HG03521 (cell line): Measurements from ENCODE around the gene GRPEL2.

Source experiments
- ATAC-seq: cut with Tn5 transposase; IDR thresholded peaks from one replicate; pipeline ENCODE4 v1.9.1; 2021; ENCODE audit warnings: mild to moderate bottlenecking, moderate library complexity; ENCODE audit not compliant: unreplicated experiment

Gene GRPEL2

GRCh38 chr5:149317281-149318048 lies 27.8 kb upstream of the GRPEL2 start:
- no peak for ATAC-seq

GRCh38 chr5:149319174-149319573 lies 26.1 kb upstream of the GRPEL2 start:
- no peak for ATAC-seq

GRCh38 chr5:149320791-149321330 lies 24.4 kb upstream of the GRPEL2 start:
- ATAC-seq = no peak

- ATAC-seq = no peak
These were observed 22.8 kb upstream of the GRPEL2 start for GRCh38 chr5:149322518-149322917.

GRCh38 chr5:149323210-149323609 lies 22.1 kb upstream of the GRPEL2 start:
- no peak for ATAC-seq

GRCh38 chr5:149323621-149324205 lies 21.6 kb upstream of the GRPEL2 start:
- ATAC-seq = no peak

GRCh38 chr5:149324641-149325040 lies 20.7 kb upstream of the GRPEL2 start:
- no peak for ATAC-seq

- ATAC-seq = no peak
These were observed 20.0 kb upstream of the GRPEL2 start for GRCh38 chr5:149325166-149325735.

GRCh38 chr5:149325894-149326293 lies 19.4 kb upstream of the GRPEL2 start:
- ATAC-seq = no peak

GRCh38 chr5:149326611-149327010 lies 18.7 kb upstream of the GRPEL2 start:
- no peak for ATAC-seq

- no peak for ATAC-seq
These were observed 17.1 kb upstream of the GRPEL2 start for GRCh38 chr5:149328177-149328576.

GRCh38 chr5:149333711-149334443 lies 11.4 kb upstream of the GRPEL2 start:
- no peak for ATAC-seq

GRCh38 chr5:149337736-149338135 lies 7.6 kb upstream of the GRPEL2 start:
- ATAC-seq = no peak

GRCh38 chr5:149338364-149338763 lies 6.9 kb upstream of the GRPEL2 start:
- no peak for ATAC-seq

GRCh38 chr5:149340920-149341319 lies 4.4 kb upstream of the GRPEL2 start:
- ATAC-seq = no peak

GRCh38 chr5:149341876-149342275 lies 3.4 kb upstream of the GRPEL2 start:
- no peak for ATAC-seq

- no peak for ATAC-seq
These were observed 1.1 kb upstream of the GRPEL2 start for GRCh38 chr5:149344151-149344550.

GRCh38 chr5:149345892-149346222 lies 558 bp downstream of the GRPEL2 start:
- peak; percentile 5 for ATAC-seq

GRCh38 chr5:149348518-149348917 lies 3.2 kb downstream of the GRPEL2 start:
- no peak for ATAC-seq

- no peak for ATAC-seq
These were observed 4.1 kb downstream of the GRPEL2 start for GRCh38 chr5:149349382-149349781.

- no peak for ATAC-seq
These were observed 6.9 kb downstream of the GRPEL2 start for GRCh38 chr5:149352169-149352568.
